Endodermal cell (in vitro differentiated cells): ENCODE measurements around the gene BRF1. TPM values are rescaled to one million over a fixed set of nuclear protein-coding genes. Genes with fewer than 3 reads are reported as not detected.
"Not testable (repeated sequence)": the region's sequence is repeated elsewhere in the genome, so short reads cannot be mapped to it uniquely, and the experiment has no call there.

Source experiments
- DNase-seq: peaks from one replicate; pipeline ENCODE4 v3.0.0-alpha.2; 2017
- H3K27ac ChIP-seq: 2 replicates; pipeline ENCODE4 v1.5.1; 2013; ENCODE audit warnings: mild to moderate bottlenecking, low read depth, low read length, moderate library complexity
- H3K27me3 ChIP-seq: 2 replicates; pipeline ENCODE4 v1.6.1; 2013; ENCODE audit warnings: mild to moderate bottlenecking, low read length, moderate library complexity; ENCODE audit not compliant: insufficient read depth, control insufficient read depth, poor library complexity, severe bottlenecking
- H3K36me3 ChIP-seq: 2 replicates; pipeline ENCODE4 v1.7.0; 2013; ENCODE audit warnings: mild to moderate bottlenecking, low read length, moderate library complexity; ENCODE audit not compliant: control insufficient read depth, insufficient read depth
- H3K4me1 ChIP-seq: one replicate; pipeline ENCODE4 v1.7.0; 2013; ENCODE audit warnings: low read length; ENCODE audit not compliant: control insufficient read depth, insufficient read depth
- H3K4me3 ChIP-seq: 2 replicates; pipeline ENCODE4 v1.5.1; 2013; ENCODE audit warnings: mild to moderate bottlenecking, low read length, moderate library complexity
- H3K9ac ChIP-seq: 2 replicates; pipeline ENCODE4 v1.6.1; 2013; ENCODE audit warnings: mild to moderate bottlenecking, low read length, moderate library complexity; ENCODE audit not compliant: poor library complexity, severe bottlenecking; ENCODE audit errors: extremely low read depth
- H3K9me3 ChIP-seq: 2 replicates; pipeline ENCODE4 v1.6.1; 2013; ENCODE audit warnings: mild to moderate bottlenecking, low read length, moderate library complexity; ENCODE audit not compliant: control insufficient read depth
- H3K27ac Mint-ChIP-seq: 2 replicates; pipeline ENCODE4 v1.8.0; 2020; ENCODE audit warnings: mixed read lengths
- H3K27me3 Mint-ChIP-seq: 2 replicates; pipeline ENCODE4 v1.8.0; 2021; ENCODE audit warnings: mild to moderate bottlenecking, mixed read lengths; ENCODE audit not compliant: insufficient read depth
- H3K36me3 Mint-ChIP-seq: 2 replicates; pipeline ENCODE4 v1.8.0; 2020; ENCODE audit warnings: low read depth, mixed read lengths
- H3K4me1 Mint-ChIP-seq: 2 replicates; pipeline ENCODE4 v1.8.0; 2020; ENCODE audit warnings: mixed read lengths
- H3K4me3 Mint-ChIP-seq: 2 replicates; pipeline ENCODE4 v1.8.0; 2020; ENCODE audit warnings: mild to moderate bottlenecking, moderate library complexity, mixed read lengths
- H3K9me3 Mint-ChIP-seq: 2 replicates; pipeline ENCODE4 v1.8.0; 2020; ENCODE audit warnings: mild to moderate bottlenecking, mixed read lengths
- CTCF ChIP-seq: fragments of 200-600 bp; sonication (generic); conservative IDR thresholded peaks from 2 replicates; pipeline ENCODE4 v1.5.0; 2021; ENCODE audit warnings: antibody characterized with exemption, mild to moderate bottlenecking
- WGBS, 2 experiments: methylation state at CpG; one replicate each; pipeline versions ENCODE4 v1.1.5 to v1.1.7; 2013; ENCODE audit warnings: missing lambda C conversion rate in 2 of 2, mixed read lengths in 1 of 2; ENCODE audit not compliant: insufficient coverage in 1 of 2, insufficient read length in 1 of 2; 5-methylcytosine and 5-hydroxymethylcytosine counted together
- total RNA-seq, 2 donors: library from RNA; stranded (reverse); fragmentation: NEBNext Ultra II Directional in 1 of 2; extraction: Animal tissue kit (Norgen Biotek cat#: 25700) in 1 of 2; gene quantifications; 2 replicates in 1 of 2; 3 replicates in 1 of 2; pipeline ENCODE4 v1.2.1, GENCODE V29; 2021

BRF1 gene
- total RNA-seq, 2 donors from 2014 or later = 37.0 to 44.5 TPM

- no peak overlapping the region for H3K27ac ChIP-seq
- TF ChIP-seq CTCF = no peak
- H3K36me3 ChIP-seq = no peaks in the 10 kb centered on the region
- peaks cover 4% of the 10 kb centered on the region for H3K36me3 Mint-ChIP-seq
- no peak overlapping the region for H3K9ac ChIP-seq
- H3K27me3 Mint-ChIP-seq = no peaks in the 10 kb centered on the region
- H3K4me3 ChIP-seq = no peak overlapping the region
- WGBS, 2 experiments = 94% methylated on average over 12 to 15 of the region's 15 CpGs
- no peak overlapping the region for H3K4me3 Mint-ChIP-seq
- peaks cover 1% of the 10 kb centered on the region for H3K9me3 Mint-ChIP-seq
- peaks cover 10% of the 10 kb centered on the region for H3K4me1 Mint-ChIP-seq
- peaks cover 4% of the 10 kb centered on the region for H3K9me3 ChIP-seq
- H3K27me3 ChIP-seq = no peaks in the 10 kb centered on the region
- no peak overlapping the region for H3K27ac Mint-ChIP-seq
- H3K4me1 ChIP-seq = peaks cover 19% of the 10 kb centered on the region
- DNase-seq = peak; percentile 39
Observed at GRCh38 chr14:105328678-105329390, 28.0 kb upstream of the BRF1 start.

- Histone ChIP-seq H3K4me1 (peaks cover 19% of the 10 kb centered on the region), H3K9me3 (peaks cover 4% of the 10 kb centered on the region), H3K36me3 (no peaks in the 10 kb centered on the region), H3K27me3 (no peaks in the 10 kb centered on the region), H3K9ac (no peak overlapping the region), H3K27ac (no peak overlapping the region), H3K4me3 (no peak overlapping the region)
- DNase-seq = peak; percentile 36
- Mint-ChIP-seq H3K27me3 (no peaks in the 10 kb centered on the region), H3K9me3 (peaks cover 1% of the 10 kb centered on the region), H3K4me3 (no peak overlapping the region), H3K36me3 (peaks cover 4% of the 10 kb centered on the region), H3K4me1 (peaks cover 13% of the 10 kb centered on the region), H3K27ac (no peak overlapping the region)
- 92 to 95% methylated on average over 11 to 12 of the region's 12 CpGs for WGBS, 2 experiments
- TF ChIP-seq CTCF = no peak
Observed at GRCh38 chr14:105328070-105328677, 27.4 kb upstream of the BRF1 start.

GRCh38 chr14:105327695-105328045, 26.9 kb upstream of the BRF1 start:
- not testable (repeated sequence) for H3K4me3 Mint-ChIP-seq, H3K9ac ChIP-seq, H3K4me3 ChIP-seq, H3K9me3 Mint-ChIP-seq, DNase-seq, H3K9me3 ChIP-seq, H3K27me3 ChIP-seq, H3K27ac ChIP-seq, H3K36me3 ChIP-seq, H3K27me3 Mint-ChIP-seq, H3K36me3 Mint-ChIP-seq, H3K27ac Mint-ChIP-seq
- WGBS, 2 experiments = 43 to 61% methylated on average over 13 to 17 of the region's 17 CpGs
- peaks cover 19% of the 10 kb centered on the region for H3K4me1 ChIP-seq
- peaks cover 19% of the 10 kb centered on the region for H3K4me1 Mint-ChIP-seq
